KMS-11 (cell line): ENCODE results near the gene MORC2.

ENCODE experiments used
- H2AFZ ChIP-seq: fragments of 200-600 bp; sonication (generic); 2 replicates; pipeline ENCODE4 v1.6.1; 2016; ENCODE audit warnings: antibody characterized with exemption, mixed run types, low read depth
- H3K27ac ChIP-seq: fragments of 200-600 bp; sonication (generic); 2 replicates; pipeline ENCODE4 v1.6.1; 2016; ENCODE audit warnings: mild to moderate bottlenecking, mixed run types
- H3K27me3 ChIP-seq: fragments of 200-600 bp; sonication (generic); 2 replicates; pipeline ENCODE4 v1.6.1; 2017; ENCODE audit warnings: mild to moderate bottlenecking, low read depth, mixed run types, moderate library complexity; ENCODE audit not compliant: insufficient read depth
- H3K36me3 ChIP-seq: fragments of 200-600 bp; sonication (generic); 2 replicates; pipeline ENCODE4 v1.6.1; 2017; ENCODE audit warnings: mild to moderate bottlenecking, mixed run types; ENCODE audit not compliant: insufficient read depth
- H3K4me1 ChIP-seq: fragments of 200-600 bp; sonication (generic); 2 replicates; pipeline ENCODE4 v1.6.1; 2016; ENCODE audit warnings: mild to moderate bottlenecking, low read depth, mixed run types; ENCODE audit not compliant: poor library complexity, severe bottlenecking
- H3K4me2 ChIP-seq: fragments of 200-600 bp; sonication (generic); 2 replicates; pipeline ENCODE4 v1.7.0; 2016; ENCODE audit warnings: mild to moderate bottlenecking, mixed run types
- H3K4me3 ChIP-seq: fragments of 200-600 bp; sonication (generic); IDR thresholded peaks from 2 replicates; pipeline ENCODE4 v1.6.1; 2017; ENCODE audit warnings: low read depth, low read length, mixed read lengths; ENCODE audit not compliant: insufficient read depth
- H3K79me2 ChIP-seq: fragments of 200-600 bp; sonication (generic); 2 replicates; pipeline ENCODE4 v1.6.1; 2016; ENCODE audit warnings: low read depth, mixed run types; ENCODE audit not compliant: insufficient read depth
- H3K9ac ChIP-seq: fragments of 200-600 bp; sonication (generic); 2 replicates; pipeline ENCODE4 v1.6.1; 2016; ENCODE audit warnings: mild to moderate bottlenecking, mixed run types
- H4K20me1 ChIP-seq: fragments of 200-600 bp; sonication (generic); 2 replicates; pipeline ENCODE4 v1.6.1; 2016; ENCODE audit warnings: mild to moderate bottlenecking, mixed run types; ENCODE audit not compliant: insufficient read depth
- TF ChIP-seq, protein P1 (sequence below): fragments of 200-600 bp; sonication (generic); conservative IDR thresholded peaks from 2 replicates; pipeline ENCODE4 v1.6.1; 2017; ENCODE audit warnings: low read depth, mild to moderate bottlenecking, antibody characterized with exemption, low read length, moderate library complexity, mixed read lengths

MORC2 gene

DNA sequence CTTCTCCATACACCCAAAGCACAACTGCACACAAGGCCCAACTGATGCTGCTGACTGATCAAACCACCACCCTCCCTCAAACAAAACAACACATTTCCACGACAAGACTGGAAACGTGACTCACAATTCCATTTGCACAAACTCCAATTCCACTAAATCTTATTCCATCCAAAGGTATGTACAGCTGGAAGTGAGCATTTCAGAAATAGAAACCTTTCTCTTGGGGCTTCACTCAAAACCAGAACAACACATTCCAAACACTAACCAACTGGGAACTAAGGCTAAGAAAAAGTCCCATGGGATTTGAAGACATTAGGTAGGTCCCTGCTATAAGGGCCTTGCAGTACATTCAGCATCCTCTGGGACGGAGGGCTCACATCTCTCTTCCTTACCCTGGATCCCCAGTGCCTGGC, 19.6 kb downstream of the MORC2 start:
- TF ChIP-seq, protein P1, sequence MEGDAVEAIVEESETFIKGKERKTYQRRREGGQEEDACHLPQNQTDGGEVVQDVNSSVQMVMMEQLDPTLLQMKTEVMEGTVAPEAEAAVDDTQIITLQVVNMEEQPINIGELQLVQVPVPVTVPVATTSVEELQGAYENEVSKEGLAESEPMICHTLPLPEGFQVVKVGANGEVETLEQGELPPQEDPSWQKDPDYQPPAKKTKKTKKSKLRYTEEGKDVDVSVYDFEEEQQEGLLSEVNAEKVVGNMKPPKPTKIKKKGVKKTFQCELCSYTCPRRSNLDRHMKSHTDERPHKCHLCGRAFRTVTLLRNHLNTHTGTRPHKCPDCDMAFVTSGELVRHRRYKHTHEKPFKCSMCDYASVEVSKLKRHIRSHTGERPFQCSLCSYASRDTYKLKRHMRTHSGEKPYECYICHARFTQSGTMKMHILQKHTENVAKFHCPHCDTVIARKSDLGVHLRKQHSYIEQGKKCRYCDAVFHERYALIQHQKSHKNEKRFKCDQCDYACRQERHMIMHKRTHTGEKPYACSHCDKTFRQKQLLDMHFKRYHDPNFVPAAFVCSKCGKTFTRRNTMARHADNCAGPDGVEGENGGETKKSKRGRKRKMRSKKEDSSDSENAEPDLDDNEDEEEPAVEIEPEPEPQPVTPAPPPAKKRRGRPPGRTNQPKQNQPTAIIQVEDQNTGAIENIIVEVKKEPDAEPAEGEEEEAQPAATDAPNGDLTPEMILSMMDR: no peak
- H3K79me2 ChIP-seq: no peaks in the 10 kb centered on the region
- H3K4me1 ChIP-seq: no peaks in the 10 kb centered on the region
- H4K20me1 ChIP-seq: no peaks in the 10 kb centered on the region
- H3K27ac ChIP-seq: no peak overlapping the region
- H3K9ac ChIP-seq: no peak overlapping the region
- H3K4me2 ChIP-seq: no peak overlapping the region
- H3K36me3 ChIP-seq: peaks cover 12% of the 10 kb centered on the region; the same call in 1 of the 2 replicates
- no peak overlapping the region for H2AFZ ChIP-seq
- H3K27me3 ChIP-seq: no peaks in the 10 kb centered on the region
- H3K4me3 ChIP-seq: no peak overlapping the region

DNA sequence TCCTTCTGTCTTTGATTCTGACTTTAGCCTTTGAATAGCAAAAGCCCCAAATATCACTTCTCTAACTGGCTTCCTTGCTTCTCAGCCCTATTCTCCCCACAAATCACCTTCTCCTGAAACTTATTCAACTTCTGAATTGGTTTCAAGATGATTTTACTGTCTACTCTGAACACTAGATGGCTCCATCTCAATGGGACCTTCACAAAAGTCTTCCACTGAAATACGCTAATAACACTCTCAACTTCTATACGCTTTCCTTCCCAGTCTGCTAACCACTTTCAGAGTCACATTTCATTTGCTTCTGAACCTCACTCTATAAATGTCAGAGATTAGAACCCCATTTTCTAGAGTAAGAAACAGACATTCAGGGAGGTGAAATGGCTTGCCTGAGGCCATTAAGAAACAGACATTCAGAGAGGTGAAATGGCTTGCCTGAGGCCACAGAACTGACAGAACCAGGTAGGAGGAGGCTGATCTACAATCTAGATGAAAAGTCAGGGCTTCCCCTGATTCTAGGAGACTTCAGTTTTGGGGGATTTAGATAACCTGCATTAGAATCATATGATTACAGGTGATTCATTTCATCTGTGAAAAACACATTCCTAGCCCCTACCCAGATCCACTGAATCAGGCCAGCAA, 20.6 kb downstream of the MORC2 start:
- Histone ChIP-seq H3K79me2 (no peaks in the 10 kb centered on the region), H3K36me3 (peaks cover 12% of the 10 kb centered on the region; the same call in 1 of the 2 replicates), H3K27ac (no peak overlapping the region), H3K27me3 (no peaks in the 10 kb centered on the region), H4K20me1 (no peaks in the 10 kb centered on the region), H3K4me1 (no peaks in the 10 kb centered on the region), H3K9ac (no peak overlapping the region), H3K4me2 (no peak overlapping the region), H2AFZ (no peak overlapping the region), H3K4me3 (no peak overlapping the region)
- TF ChIP-seq, protein P1: peak; percentile 48

GRCh38 chr22:30947173-30947815, 21.3 kb downstream of the MORC2 start:
- H3K27me3 ChIP-seq: no peaks in the 10 kb centered on the region
- no peaks in the 10 kb centered on the region for H3K4me1 ChIP-seq
- no peak overlapping the region for H3K9ac ChIP-seq
- H3K79me2 ChIP-seq: no peaks in the 10 kb centered on the region
- H3K4me3 ChIP-seq: no peak overlapping the region
- H3K27ac ChIP-seq: no peak overlapping the region
- no peaks in the 10 kb centered on the region for H4K20me1 ChIP-seq
- peaks cover 12% of the 10 kb centered on the region; the same call in 1 of the 2 replicates for H3K36me3 ChIP-seq
- no peak overlapping the region for H2AFZ ChIP-seq
- no peak overlapping the region for H3K4me2 ChIP-seq
- TF ChIP-seq, protein P1: no peak

GRCh38 chr22:30946354-30946753, 22.2 kb downstream of the MORC2 start:
- TF ChIP-seq, protein P1: no peak
- Histone ChIP-seq H3K4me3 (no peak overlapping the region), H4K20me1 (no peaks in the 10 kb centered on the region), H3K27me3 (no peaks in the 10 kb centered on the region), H3K27ac (no peak overlapping the region), H3K4me2 (no peak overlapping the region), H3K4me1 (no peaks in the 10 kb centered on the region), H2AFZ (no peak overlapping the region), H3K9ac (no peak overlapping the region), H3K36me3 (peaks cover 12% of the 10 kb centered on the region; the same call in 1 of the 2 replicates), H3K79me2 (no peaks in the 10 kb centered on the region)
